PFSK-1 (cell line): ENCODE data around the gene PPP3CA.

Experiments
- POLR2AphosphoS5 ChIP-seq: IDR thresholded peaks from 2 replicates; pipeline ENCODE4 v1.6.1; 2012; ENCODE audit warnings: low read depth, mild to moderate bottlenecking, control low read depth, low read length, moderate library complexity
- SIN3A ChIP-seq: IDR thresholded peaks from 2 replicates; pipeline ENCODE4 v1.6.1; 2012; ENCODE audit warnings: mild to moderate bottlenecking, low read length, moderate library complexity, borderline replicate concordance; ENCODE audit not compliant: insufficient read depth
- TAF1 ChIP-seq: IDR thresholded peaks from 2 replicates; pipeline ENCODE4 v1.6.1; 2012; ENCODE audit warnings: low read length, control low read depth, borderline replicate concordance; ENCODE audit not compliant: insufficient read depth
- TF ChIP-seq, protein P1 (sequence below), 2 experiments: IDR thresholded peaks; 2 replicates each; pipeline versions ENCODE4 v1.6.1 to v1.8.0; 2011 to 2012; ENCODE audit warnings: low read depth in 2 of 2, low read length in 2 of 2, control low read depth in 1 of 2, inconsistent platforms in 1 of 2, mild to moderate bottlenecking in 1 of 2, moderate library complexity in 1 of 2; ENCODE audit not compliant: insufficient read depth in 1 of 2

DNA sequence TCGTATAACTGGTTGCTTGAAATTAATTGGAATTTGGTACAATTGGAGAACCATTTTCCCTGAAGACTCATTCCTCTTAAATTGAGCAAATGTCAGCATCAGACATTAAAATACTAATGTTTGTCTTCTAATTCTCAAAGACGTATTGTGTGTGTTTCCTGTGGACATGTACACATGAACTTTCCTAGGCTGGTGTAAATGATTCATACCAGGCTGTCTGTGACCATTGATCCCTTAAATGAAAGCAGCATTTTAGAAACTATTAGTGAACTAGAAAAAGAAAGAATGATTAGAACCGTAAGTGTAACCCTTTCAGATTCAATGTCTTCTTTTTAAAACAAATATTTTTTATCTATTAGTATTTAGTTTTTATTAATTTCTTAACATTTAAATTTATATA lies 332.9 kb downstream of the PPP3CA start:
- no peak for TF ChIP-seq POLR2AphosphoS5
- TF ChIP-seq SIN3A, result no peak
- TF ChIP-seq, protein P1, sequence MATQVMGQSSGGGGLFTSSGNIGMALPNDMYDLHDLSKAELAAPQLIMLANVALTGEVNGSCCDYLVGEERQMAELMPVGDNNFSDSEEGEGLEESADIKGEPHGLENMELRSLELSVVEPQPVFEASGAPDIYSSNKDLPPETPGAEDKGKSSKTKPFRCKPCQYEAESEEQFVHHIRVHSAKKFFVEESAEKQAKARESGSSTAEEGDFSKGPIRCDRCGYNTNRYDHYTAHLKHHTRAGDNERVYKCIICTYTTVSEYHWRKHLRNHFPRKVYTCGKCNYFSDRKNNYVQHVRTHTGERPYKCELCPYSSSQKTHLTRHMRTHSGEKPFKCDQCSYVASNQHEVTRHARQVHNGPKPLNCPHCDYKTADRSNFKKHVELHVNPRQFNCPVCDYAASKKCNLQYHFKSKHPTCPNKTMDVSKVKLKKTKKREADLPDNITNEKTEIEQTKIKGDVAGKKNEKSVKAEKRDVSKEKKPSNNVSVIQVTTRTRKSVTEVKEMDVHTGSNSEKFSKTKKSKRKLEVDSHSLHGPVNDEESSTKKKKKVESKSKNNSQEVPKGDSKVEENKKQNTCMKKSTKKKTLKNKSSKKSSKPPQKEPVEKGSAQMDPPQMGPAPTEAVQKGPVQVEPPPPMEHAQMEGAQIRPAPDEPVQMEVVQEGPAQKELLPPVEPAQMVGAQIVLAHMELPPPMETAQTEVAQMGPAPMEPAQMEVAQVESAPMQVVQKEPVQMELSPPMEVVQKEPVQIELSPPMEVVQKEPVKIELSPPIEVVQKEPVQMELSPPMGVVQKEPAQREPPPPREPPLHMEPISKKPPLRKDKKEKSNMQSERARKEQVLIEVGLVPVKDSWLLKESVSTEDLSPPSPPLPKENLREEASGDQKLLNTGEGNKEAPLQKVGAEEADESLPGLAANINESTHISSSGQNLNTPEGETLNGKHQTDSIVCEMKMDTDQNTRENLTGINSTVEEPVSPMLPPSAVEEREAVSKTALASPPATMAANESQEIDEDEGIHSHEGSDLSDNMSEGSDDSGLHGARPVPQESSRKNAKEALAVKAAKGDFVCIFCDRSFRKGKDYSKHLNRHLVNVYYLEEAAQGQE (IDR thresholded peaks at IDR 0.05; ENCODE audit: insufficient read depth in 1 of 2, low read depth in 2 of 2, low read length in 2 of 2), result no peak
- no peak for TF ChIP-seq TAF1
